H9 (cell line): ENCODE results near the gene KRTAP27-1. TPM values are rescaled to one million over a fixed set of nuclear protein-coding genes. Genes with fewer than 3 reads are reported as not detected.

Experiments
- DNase-seq: peaks from one replicate; pipeline ENCODE4 v3.0.0-alpha.2; 2017
- H2AFZ ChIP-seq: one replicate; pipeline ENCODE4 v1.6.1; 2013; ENCODE audit warnings: mild to moderate bottlenecking, low read length, control low read depth, moderate library complexity
- H2AK5ac ChIP-seq: 2 replicates; pipeline ENCODE4 v1.6.1; 2013; ENCODE audit warnings: low read length, control low read depth, mixed read lengths; ENCODE audit not compliant: insufficient read length
- H2BK120ac ChIP-seq: one replicate; pipeline ENCODE4 v1.6.1; 2013; ENCODE audit warnings: low read depth, mild to moderate bottlenecking, low read length, control low read depth, inconsistent platforms; ENCODE audit not compliant: poor library complexity, severe bottlenecking
- H2BK12ac ChIP-seq: 2 replicates; pipeline ENCODE4 v1.6.1; 2013; ENCODE audit warnings: low read length, control low read depth, mixed read lengths, low read depth; ENCODE audit not compliant: insufficient read length
- H2BK15ac ChIP-seq: 2 replicates; pipeline ENCODE4 v1.6.1; 2013; ENCODE audit warnings: low read depth, low read length, control low read depth
- H2BK20ac ChIP-seq: one replicate; pipeline ENCODE4 v1.6.1; 2013; ENCODE audit warnings: low read depth, mild to moderate bottlenecking, low read length, control low read depth, inconsistent platforms; ENCODE audit not compliant: poor library complexity, severe bottlenecking
- H2BK5ac ChIP-seq: 2 replicates; pipeline ENCODE4 v1.6.1; 2013; ENCODE audit warnings: low read length, control low read depth, mixed read lengths; ENCODE audit not compliant: insufficient read length
- H3K14ac ChIP-seq: 2 replicates; pipeline ENCODE4 v1.6.1; 2013; ENCODE audit warnings: low read length, control low read depth; ENCODE audit not compliant: insufficient read depth
- H3K18ac ChIP-seq: 2 replicates; pipeline ENCODE4 v1.6.1; 2013; ENCODE audit warnings: low read depth, mild to moderate bottlenecking, mixed read lengths, low read length, control low read depth; ENCODE audit not compliant: insufficient read length
- H3K23ac ChIP-seq: 2 replicates; pipeline ENCODE4 v1.6.1; 2013; ENCODE audit warnings: low read length, control low read depth, mixed read lengths, low read depth; ENCODE audit not compliant: insufficient read length
- H3K23me2 ChIP-seq: 2 replicates; pipeline ENCODE4 v1.6.1; 2013; ENCODE audit warnings: low read depth, mild to moderate bottlenecking, mixed read lengths, low read length, control low read depth; ENCODE audit not compliant: insufficient read length, poor library complexity, severe bottlenecking
- H3K27ac ChIP-seq: 2 replicates; pipeline ENCODE4 v1.5.1; 2013; ENCODE audit warnings: low read length, control low read depth, mixed read lengths, low read depth; ENCODE audit not compliant: insufficient read length
- H3K27me3 ChIP-seq: 2 replicates; pipeline ENCODE4 v1.6.1; 2013; ENCODE audit warnings: low read length, control low read depth, inconsistent platforms; ENCODE audit not compliant: insufficient read depth
- H3K4ac ChIP-seq: 2 replicates; pipeline ENCODE4 v1.6.1; 2013; ENCODE audit warnings: low read depth, mild to moderate bottlenecking, control low read depth, inconsistent platforms, low read length, moderate library complexity
- H3K4me1 ChIP-seq: 2 replicates; pipeline ENCODE4 v1.6.1; 2013; ENCODE audit warnings: low read length, control low read depth, inconsistent platforms; ENCODE audit not compliant: insufficient read depth
- H3K4me2 ChIP-seq: 2 replicates; pipeline ENCODE4 v1.6.1; 2013; ENCODE audit warnings: low read length, control low read depth, mixed read lengths; ENCODE audit not compliant: insufficient read length, insufficient read depth
- H3K56ac ChIP-seq: 2 replicates; pipeline ENCODE4 v1.6.1; 2013; ENCODE audit warnings: low read depth, mild to moderate bottlenecking, mixed read lengths, low read length, control low read depth; ENCODE audit not compliant: insufficient read length
- H3K79me1 ChIP-seq: 2 replicates; pipeline ENCODE4 v1.6.1; 2013; ENCODE audit warnings: low read depth, mild to moderate bottlenecking, moderate library complexity, low read length, control low read depth, inconsistent platforms; ENCODE audit not compliant: insufficient read depth, poor library complexity, severe bottlenecking
- H3K79me2 ChIP-seq: 2 replicates; pipeline ENCODE4 v1.6.1; 2013; ENCODE audit warnings: low read length, control low read depth, inconsistent platforms; ENCODE audit not compliant: insufficient read depth
- H3K9ac ChIP-seq: 2 replicates; pipeline ENCODE4 v1.6.1; 2013; ENCODE audit warnings: low read length, control low read depth, mixed read lengths; ENCODE audit not compliant: insufficient read length; ENCODE audit errors: extremely low read depth
- H3K9me3 ChIP-seq: one replicate; pipeline ENCODE4 v1.6.1; 2013; ENCODE audit warnings: low read depth, low read length, inconsistent platforms; ENCODE audit not compliant: control insufficient read depth
- H3T11ph ChIP-seq: one replicate; pipeline ENCODE4 v1.6.1; 2013; ENCODE audit warnings: mild to moderate bottlenecking, low read length, control low read depth, inconsistent platforms
- H4K20me1 ChIP-seq: one replicate; pipeline ENCODE4 v1.6.1; 2013; ENCODE audit not compliant: control insufficient read depth, insufficient read length, insufficient read depth
- H4K5ac ChIP-seq: 2 replicates; pipeline ENCODE4 v1.6.1; 2013; ENCODE audit warnings: low read depth, mild to moderate bottlenecking, mixed read lengths, low read length, control low read depth; ENCODE audit not compliant: insufficient read length
- H4K8ac ChIP-seq: replicated peaks from 2 replicates; pipeline ENCODE4 v1.6.1; 2013; ENCODE audit warnings: low read length, control low read depth, mixed read lengths, low read depth; ENCODE audit not compliant: insufficient read length
- H4K91ac ChIP-seq: 2 replicates; pipeline ENCODE4 v1.6.1; 2013; ENCODE audit warnings: low read depth, mild to moderate bottlenecking, moderate library complexity, mixed read lengths, low read length, control low read depth; ENCODE audit not compliant: insufficient read length
- H3K27ac Mint-ChIP-seq, 3 experiments: 2 replicates in 2 of 3; 3 replicates in 1 of 3; pipeline ENCODE4 v1.8.0; 2020 to 2021; ENCODE audit warnings: mixed read lengths in 3 of 3, mild to moderate bottlenecking in 1 of 3, moderate library complexity in 1 of 3
- H3K27me3 Mint-ChIP-seq: 2 replicates; pipeline ENCODE4 v1.8.0; 2021; ENCODE audit warnings: low read depth, mild to moderate bottlenecking, moderate library complexity, mixed read lengths
- H3K36me3 Mint-ChIP-seq, 3 experiments: 2 replicates in 2 of 3; 3 replicates in 1 of 3; pipeline ENCODE4 v1.8.0; 2020 to 2021; ENCODE audit warnings: low read depth in 3 of 3, mixed read lengths in 3 of 3; ENCODE audit not compliant: insufficient read depth in 1 of 3
- H3K4me1 Mint-ChIP-seq, 2 experiments: 2 replicates each; pipeline ENCODE4 v1.8.0; 2020; ENCODE audit warnings: mixed read lengths in 2 of 2
- H3K4me3 Mint-ChIP-seq, 2 experiments: 2 replicates in 1 of 2; 3 replicates in 1 of 2; pipeline ENCODE4 v1.8.0; 2020 to 2021; ENCODE audit warnings: mild to moderate bottlenecking in 2 of 2, mixed read lengths in 2 of 2, moderate library complexity in 1 of 2
- H3K9me3 Mint-ChIP-seq, 2 experiments: 2 replicates in 1 of 2; 3 replicates in 1 of 2; pipeline ENCODE4 v1.8.0; 2020; ENCODE audit warnings: mild to moderate bottlenecking in 2 of 2, mixed read lengths in 2 of 2, moderate library complexity in 1 of 2
- total RNA-seq: library from RNA; stranded (reverse); gene quantifications from 2 replicates; pipeline ENCODE4 v1.2.1, GENCODE V29; 2021
- TF ChIP-seq, protein P1 (sequence below): fragments of 200-600 bp; sonication (generic); conservative IDR thresholded peaks from 3 replicates; pipeline ENCODE4 v1.8.0; 2021; ENCODE audit warnings: antibody characterized with exemption, mild to moderate bottlenecking

The KRTAP27-1 gene
- total RNA-seq, 1 experiment from 2014 or later: not detected

DNA sequence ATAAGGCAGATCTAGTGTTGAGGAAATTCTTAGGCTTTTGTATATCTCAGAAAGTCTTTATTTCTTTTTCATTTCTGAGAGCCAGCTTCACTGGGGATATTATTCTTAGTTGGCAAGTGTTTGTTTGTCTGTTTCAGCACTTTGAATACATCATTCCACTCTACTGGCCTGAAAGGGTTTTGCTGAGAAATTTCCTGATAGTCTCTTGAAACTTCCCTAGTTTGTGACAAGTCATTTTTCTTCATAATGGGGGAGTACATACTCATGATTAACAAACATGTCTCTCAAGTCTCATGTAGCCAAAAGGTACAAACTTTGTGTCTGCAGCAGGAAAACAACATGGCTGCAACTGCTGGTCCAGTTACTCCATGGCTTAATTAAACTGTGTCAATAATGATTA lies 11.1 kb downstream of the KRTAP27-1 start:
- Histone ChIP-seq H2AK5ac (no peak overlapping the region), H3K27me3 (no peaks in the 10 kb centered on the region), H4K20me1 (no peaks in the 10 kb centered on the region), H3K18ac (no peak overlapping the region), H3K23ac (no peak overlapping the region), H2AFZ (no peak overlapping the region), H2BK120ac (no peak overlapping the region), H3K79me1 (no peaks in the 10 kb centered on the region), H3K4ac (no peak overlapping the region), H3K9ac (no peak overlapping the region), H2BK15ac (no peak overlapping the region), H3K56ac (no peak overlapping the region), H2BK12ac (no peak overlapping the region), H4K8ac (no peak overlapping the region), H4K91ac (no peak overlapping the region), H3T11ph (no peak overlapping the region), H3K79me2 (no peaks in the 10 kb centered on the region), H2BK5ac (no peak overlapping the region), H2BK20ac (no peak overlapping the region), H4K5ac (no peak overlapping the region), H3K4me1 (no peaks in the 10 kb centered on the region), H3K4me2 (no peak overlapping the region), H3K27ac (no peak overlapping the region), H3K9me3 (no peaks in the 10 kb centered on the region), H3K14ac (no peak overlapping the region), H3K23me2 (no peaks in the 10 kb centered on the region)
- TF ChIP-seq, protein P1, sequence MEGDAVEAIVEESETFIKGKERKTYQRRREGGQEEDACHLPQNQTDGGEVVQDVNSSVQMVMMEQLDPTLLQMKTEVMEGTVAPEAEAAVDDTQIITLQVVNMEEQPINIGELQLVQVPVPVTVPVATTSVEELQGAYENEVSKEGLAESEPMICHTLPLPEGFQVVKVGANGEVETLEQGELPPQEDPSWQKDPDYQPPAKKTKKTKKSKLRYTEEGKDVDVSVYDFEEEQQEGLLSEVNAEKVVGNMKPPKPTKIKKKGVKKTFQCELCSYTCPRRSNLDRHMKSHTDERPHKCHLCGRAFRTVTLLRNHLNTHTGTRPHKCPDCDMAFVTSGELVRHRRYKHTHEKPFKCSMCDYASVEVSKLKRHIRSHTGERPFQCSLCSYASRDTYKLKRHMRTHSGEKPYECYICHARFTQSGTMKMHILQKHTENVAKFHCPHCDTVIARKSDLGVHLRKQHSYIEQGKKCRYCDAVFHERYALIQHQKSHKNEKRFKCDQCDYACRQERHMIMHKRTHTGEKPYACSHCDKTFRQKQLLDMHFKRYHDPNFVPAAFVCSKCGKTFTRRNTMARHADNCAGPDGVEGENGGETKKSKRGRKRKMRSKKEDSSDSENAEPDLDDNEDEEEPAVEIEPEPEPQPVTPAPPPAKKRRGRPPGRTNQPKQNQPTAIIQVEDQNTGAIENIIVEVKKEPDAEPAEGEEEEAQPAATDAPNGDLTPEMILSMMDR: no peak
- Mint-ChIP-seq H3K4me1 (peaks cover 5 to 8% of the 10 kb centered on the region in 2 experiments; a peak in 3 of 4 replicates), H3K36me3 (peaks cover 0 to 10% (median 5%) of the 10 kb centered on the region in 3 experiments; a peak in 4 of 7 replicates), H3K4me3 (no peak overlapping the region), H3K9me3 (peaks cover 12 to 15% of the 10 kb centered on the region in 2 experiments; a peak in 4 of 5 replicates), H3K27me3 (no peaks in the 10 kb centered on the region), H3K27ac (no peak overlapping the region)
- DNase-seq: no peak
